DMS79 (cell line): ENCODE data around the gene PITRM1.
A peak's percentile ranks its signal among the peaks of the same experiment; 100 is the strongest.
"Not testable (repeated sequence)": the region's sequence is repeated elsewhere in the genome, so short reads cannot be mapped to it uniquely, and the experiment has no call there.

Experiments
- DNase-seq: peaks from one replicate; lab custom pipeline; 2025; lab: John Stamatoyannopoulos, UW

PITRM1 gene

DNA sequence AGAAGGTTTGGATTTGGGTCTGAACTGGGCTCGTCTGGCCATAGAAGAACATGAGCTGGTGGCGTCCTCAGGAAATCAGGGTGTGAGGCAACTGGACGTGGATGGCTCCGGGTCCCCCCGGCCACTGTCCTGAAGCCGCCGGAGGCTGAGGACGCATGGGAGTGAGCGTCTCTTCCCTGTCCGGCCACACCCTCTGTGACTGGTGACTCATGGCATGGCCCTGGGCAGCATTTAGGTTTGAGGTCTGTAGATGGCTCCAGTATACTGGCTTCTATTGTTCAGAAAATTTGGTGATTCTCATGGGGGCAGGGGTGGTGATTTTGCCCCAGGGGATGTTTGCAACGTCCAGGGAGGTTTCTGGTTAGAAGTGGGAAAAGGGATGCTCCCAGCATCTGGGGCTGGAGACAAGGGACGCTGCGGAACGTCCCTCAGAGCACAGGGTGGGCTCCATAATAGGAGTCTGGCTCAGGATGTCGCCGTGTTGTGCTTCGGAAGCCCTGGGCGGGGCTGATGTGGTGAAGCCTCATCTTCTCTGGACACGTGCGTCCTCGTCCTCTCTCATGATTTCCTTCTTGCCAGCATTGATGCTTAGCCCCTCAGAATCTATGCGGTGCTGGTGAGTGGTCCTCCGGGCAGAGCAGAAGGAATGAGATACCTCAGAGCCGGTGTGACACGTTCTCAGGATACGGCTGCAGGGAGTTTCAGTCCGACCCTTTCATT lies 49.9 kb downstream of the PITRM1 start:
- DNase-seq = no peak

DNA sequence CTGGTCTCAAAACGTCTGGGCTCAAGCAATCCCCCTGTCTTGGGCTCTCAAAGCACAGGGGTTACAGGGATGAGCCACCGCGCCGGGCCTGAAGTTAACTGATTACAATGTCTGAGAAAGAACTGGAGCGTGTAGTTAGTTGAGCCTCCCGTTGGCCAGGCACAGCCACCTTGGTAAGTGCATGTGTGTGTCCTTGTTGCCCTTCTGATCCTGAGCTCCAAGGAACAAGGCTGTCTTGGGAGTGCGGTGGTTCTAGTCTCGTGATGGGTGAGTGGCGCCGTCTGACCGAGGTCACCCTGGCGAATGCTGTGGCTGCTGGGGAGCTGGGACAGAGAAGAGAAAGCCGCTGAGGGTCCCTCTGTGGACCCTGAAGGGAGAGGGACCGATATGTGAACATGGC lies 50.5 kb downstream of the PITRM1 start:
- DNase-seq = no peak

- DNase-seq = no peak
Measured at GRCh38 chr10:3119796-3120459, 52.7 kb downstream of the PITRM1 start.

DNA sequence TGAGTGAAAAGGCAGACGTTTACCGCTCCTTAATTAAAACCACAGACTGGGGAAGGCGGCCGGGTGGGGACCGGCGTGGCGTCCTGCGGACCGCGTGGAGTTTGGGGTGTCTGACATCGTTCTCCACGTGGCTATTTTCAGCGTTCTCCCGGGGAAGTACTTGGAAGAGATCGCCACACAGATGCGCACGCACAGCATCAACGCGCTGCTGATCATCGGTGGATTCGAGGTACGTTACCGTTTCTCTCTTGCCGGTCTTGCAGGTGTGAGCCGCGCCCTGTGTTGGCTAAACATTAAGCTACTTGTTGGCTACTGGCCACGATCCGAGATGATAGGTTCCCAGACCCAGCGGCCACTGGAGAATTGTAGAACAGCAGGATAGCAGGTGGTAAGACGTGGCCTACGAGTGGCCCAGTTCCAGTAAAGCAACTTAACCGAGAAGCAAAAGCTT lies 53.9 kb downstream of the PITRM1 start:
- no peak for DNase-seq

DNA sequence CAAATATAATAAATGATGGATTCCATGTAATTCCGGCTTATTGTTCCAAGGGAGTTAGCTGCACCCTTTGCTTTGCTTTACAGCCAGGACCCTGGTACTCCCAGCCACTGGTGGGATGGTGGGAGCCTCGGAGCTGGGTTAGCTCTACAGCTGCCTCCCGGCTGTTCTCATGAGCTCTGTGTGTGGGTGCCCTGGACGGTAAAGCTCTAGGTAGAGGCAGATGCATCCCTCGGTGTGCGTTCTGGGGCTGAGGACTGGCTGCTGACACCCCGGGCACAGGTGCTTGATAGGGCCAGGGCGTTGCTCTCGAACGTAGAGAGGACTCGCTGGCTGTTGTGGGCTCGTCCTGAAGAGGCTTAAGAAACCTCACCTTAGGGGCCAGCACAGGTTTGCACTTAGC lies 55.1 kb downstream of the PITRM1 start:
- DNase-seq = peak; percentile 47

DNA sequence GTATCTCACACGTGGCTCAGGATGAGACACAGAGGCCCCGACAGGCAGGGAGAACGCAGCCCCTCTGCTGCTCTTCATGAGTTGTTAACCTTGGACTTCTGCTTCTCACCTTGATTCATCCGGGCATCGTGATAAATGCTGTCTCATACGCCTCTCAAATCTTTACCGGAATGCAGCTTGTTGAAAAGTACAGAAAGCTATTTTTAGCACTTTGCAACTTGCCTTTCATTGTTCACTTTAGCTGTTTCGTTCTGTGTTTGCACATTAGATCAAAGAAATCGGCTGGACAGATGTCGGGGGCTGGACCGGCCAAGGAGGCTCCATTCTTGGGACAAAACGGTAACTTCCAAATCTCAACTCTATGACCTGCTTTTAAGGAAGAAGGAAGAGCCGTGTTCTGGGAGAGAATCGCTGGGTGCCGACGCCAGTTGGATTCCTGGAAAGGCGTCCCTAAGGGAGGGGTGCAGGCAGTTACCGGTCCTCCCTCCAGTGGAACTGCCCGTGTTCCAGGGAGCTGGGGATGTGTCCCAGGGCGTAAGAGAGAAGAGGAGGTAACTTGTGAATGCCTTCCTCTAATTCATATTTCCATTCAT lies 56.0 kb downstream of the PITRM1 start:
- DNase-seq = no peak

GRCh38 chr10:3115685-3116084 lies 56.9 kb downstream of the PITRM1 start:
- no peak for DNase-seq

DNA sequence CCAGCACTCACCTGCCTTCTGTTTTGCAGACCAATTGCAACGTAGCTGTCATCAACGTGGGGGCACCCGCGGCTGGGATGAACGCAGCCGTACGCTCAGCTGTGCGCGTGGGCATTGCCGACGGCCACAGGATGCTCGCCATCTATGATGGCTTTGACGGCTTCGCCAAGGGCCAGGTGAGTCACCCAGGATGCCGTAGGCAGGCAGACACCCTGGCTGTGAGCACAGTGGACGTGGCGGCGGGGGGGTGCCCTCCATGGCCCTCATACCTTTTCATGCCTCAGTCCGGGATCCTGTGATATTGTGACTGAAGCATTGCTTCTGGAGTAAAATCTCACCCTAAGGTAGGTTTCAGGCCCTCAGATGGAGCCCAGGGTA lies 59.2 kb downstream of the PITRM1 start:
- no peak for DNase-seq

DNA sequence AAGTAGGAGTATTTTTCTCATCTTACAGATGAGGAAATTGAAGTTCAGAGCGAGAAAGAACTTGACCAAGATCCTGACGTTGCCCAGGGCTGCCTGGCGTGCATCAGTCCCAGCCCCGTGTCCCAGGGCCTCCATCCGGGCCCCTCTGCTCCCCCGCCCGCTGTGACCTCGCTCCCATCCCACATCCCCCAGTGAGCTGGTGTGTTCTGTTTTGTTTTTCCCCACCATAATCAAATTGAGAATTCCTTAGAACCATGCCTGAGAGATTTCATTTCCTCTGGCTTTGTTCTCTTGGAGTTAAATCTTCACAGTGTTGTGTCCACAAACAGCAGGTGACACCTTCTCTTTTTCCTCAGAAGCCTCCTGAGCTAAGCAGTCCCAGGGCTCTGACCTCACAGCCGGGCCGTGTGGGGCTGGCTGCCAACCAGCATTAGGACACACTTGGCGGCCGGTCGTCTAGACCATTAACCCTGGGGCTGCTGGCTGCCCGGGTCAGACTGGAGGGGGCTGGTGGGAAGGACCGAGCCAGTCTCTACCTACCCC lies 60.9 kb downstream of the PITRM1 start:
- DNase-seq = no peak

- DNase-seq = peak; percentile 31
Measured at GRCh38 chr10:3110782-3111620, 61.6 kb downstream of the PITRM1 start.

DNA sequence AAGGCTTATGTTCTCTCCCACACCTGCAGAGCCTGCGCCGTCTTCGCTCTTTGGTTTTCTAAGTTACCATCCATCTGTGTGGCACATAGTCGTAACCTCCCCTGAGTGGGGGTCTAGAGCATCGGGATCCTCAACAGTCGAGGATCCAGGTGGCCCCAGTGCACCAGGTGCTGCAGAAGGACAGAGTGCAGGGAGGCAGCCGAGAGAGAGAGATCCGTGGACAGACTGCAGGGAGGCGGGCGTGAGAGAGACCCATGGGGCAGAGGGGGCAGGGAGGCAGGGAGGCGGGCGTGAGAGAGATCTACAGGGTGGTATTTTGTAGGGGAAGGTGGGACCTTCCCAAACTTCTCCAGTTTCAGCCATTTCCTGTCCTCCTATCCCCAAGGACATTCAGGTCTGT lies 62.9 kb downstream of the PITRM1 start:
- DNase-seq = no peak

- DNase-seq = no peak
Measured at GRCh38 chr10:3109196-3109595, 63.4 kb downstream of the PITRM1 start.

DNA sequence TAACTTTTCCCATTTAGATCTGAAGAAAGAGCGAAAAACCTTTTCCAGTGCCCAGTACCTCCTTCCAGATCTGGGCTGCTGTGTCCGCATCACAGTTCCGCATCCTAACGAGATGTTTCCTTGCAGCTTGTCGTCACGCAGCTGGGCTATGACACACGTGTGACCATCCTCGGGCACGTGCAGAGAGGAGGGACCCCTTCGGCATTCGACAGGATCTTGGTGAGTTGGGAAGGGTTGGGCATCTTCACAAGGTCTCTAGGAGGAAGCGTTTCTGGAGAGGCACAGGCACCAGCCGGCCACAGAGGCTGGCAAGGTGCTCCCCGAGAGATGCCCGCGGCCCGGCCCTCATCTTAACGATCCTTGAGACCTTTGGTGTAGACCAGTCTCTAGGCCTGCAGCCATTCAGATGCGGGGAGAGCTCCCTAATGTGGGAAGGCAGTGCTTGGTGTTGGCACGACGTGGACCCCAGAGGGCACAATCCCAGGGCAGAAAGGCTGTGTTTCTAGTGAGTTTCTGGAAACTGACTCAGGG lies 63.9 kb downstream of the PITRM1 start:
- no peak for DNase-seq

- no peak for DNase-seq
Measured at GRCh38 chr10:3108033-3108432, 64.5 kb downstream of the PITRM1 start.

- no peak for DNase-seq
Measured at GRCh38 chr10:3107426-3107961, 65.1 kb downstream of the PITRM1 start.

DNA sequence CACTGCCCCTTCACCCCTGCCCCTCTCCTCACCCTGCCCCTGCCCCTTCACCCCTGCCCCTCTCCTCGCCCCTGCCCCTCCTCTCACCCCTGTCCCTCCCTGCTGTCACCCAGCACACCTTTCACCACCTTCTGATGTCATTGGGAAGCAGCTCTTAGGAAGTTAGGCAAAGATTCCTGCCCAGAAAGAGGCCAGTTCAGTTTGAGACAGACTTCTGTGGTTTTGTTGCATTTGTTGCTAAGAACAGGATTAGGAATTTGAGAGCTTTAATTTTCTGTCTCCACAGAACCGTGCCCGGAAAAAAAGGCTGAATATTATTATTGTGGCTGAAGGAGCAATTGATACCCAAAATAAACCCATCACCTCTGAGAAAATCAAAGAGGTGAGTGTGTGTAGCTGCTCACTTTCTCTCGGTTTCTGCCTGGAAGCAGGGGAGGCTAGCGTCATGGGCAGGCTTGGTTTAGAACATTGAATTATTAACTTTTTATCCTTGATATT lies 65.6 kb downstream of the PITRM1 start:
- no peak for DNase-seq

DNA sequence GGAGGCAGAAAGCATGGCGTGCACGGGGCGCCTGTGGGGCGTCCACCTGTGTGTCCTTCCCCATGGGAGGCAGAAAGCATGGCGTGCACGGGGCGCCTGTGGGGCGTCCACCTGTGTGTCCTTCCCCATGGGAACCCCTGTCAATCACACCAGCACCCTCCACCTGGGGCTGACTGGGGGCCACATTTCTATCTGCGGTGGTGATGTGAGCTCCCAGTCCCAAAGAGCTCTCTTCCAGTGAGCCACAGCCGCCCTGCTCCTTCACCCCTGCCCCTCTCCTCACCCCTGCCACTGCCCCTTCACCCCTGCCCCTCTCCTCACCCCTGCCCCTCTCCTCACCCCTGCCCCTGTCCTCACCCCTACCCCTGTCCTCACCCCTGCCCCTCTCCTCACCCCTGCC lies 66.3 kb downstream of the PITRM1 start:
- DNase-seq = not testable (repeated sequence)

- no peak for DNase-seq
Measured at GRCh38 chr10:3105905-3106304, 66.7 kb downstream of the PITRM1 start.

GRCh38 chr10:3105166-3105565 lies 67.4 kb downstream of the PITRM1 start:
- no peak for DNase-seq

GRCh38 chr10:3104251-3104918 lies 68.2 kb downstream of the PITRM1 start:
- DNase-seq = no peak

GRCh38 chr10:3103646-3104045 lies 68.9 kb downstream of the PITRM1 start:
- no peak for DNase-seq
